GM12878 (cell line): ENCODE measurements around the gene VSIG10. TPM values are rescaled to one million over a fixed set of nuclear protein-coding genes. Genes with fewer than 3 reads are reported as not detected.

Experiments used
- ATAC-seq: fragments of 200-7000 bp; cut with Tn5 transposase; 3 replicates; pipeline ENCODE4 v1.9.1; 2020; ENCODE audit warnings: mild to moderate bottlenecking, moderate library complexity
- BruUV-seq: library from RNA; stranded (reverse); fragments of 400-500 nt; replicated peaks from 2 replicates; lab custom pipeline; 2021; lab: Mats Ljungman, UMichigan
- CTCF ChIA-PET: fragments of 300-600 bp; sonication (Branson Sonifier 250); formaldehyde crosslinking; extraction: SDS; loops from one replicate; lab custom pipeline; 2021; ENCODE audit warnings: inconsistent platforms; lab: Yijun Ruan, JAX
- POLR2A ChIA-PET: fragments of 350-600 bp; formaldehyde crosslinking; extraction: SDS; loops from one replicate; lab custom pipeline; 2021; ENCODE audit warnings: inconsistent platforms; lab: Charles Lee
- RAD21 ChIA-PET: fragments of 300-600 bp; sonication (Branson Sonifier 250); formaldehyde crosslinking; loops from one replicate; lab custom pipeline; 2023; ENCODE audit warnings: antibody characterized with exemption; ENCODE audit not compliant: unreplicated experiment; lab: Charles Lee
- SMC1A ChIA-PET: fragments of 300-600 bp; sonication (Branson Sonifier 250); formaldehyde crosslinking; loops from one replicate; lab custom pipeline; 2023; ENCODE audit not compliant: unreplicated experiment, uncharacterized antibody; lab: Charles Lee
- DNase-seq: peaks from one replicate; pipeline ENCODE4 v3.0.0-alpha.2; 2011; ENCODE audit warnings: low read depth, low spot score
- FAIRE-seq: peaks from 3 replicates; lab custom pipeline; 2011; peaks lifted over from hg19 to GRCh38; lab: Jason Lieb, UNC
- H2AFZ ChIP-seq: 2 replicates; pipeline ENCODE4 v1.6.0; 2011; ENCODE audit warnings: low read depth, low read length, control low read depth; ENCODE audit not compliant: control insufficient read depth
- H3K27ac ChIP-seq: 2 replicates; pipeline ENCODE4 v1.5.1; 2011; ENCODE audit warnings: control low read depth; ENCODE audit not compliant: control insufficient read depth, insufficient read depth
- H3K27me3 ChIP-seq, 2 experiments: replicated peaks in 1 of 2; 2 replicates each; pipeline versions ENCODE4 v1.6.0 to v1.6.1; 2011; ENCODE audit warnings: low read length in 1 of 2; ENCODE audit not compliant: control insufficient read depth in 2 of 2, insufficient read depth in 2 of 2
- H3K36me3 ChIP-seq, 2 experiments: 2 replicates each; pipeline ENCODE4 v1.5.1; 2011; ENCODE audit warnings: low read length in 1 of 2; ENCODE audit not compliant: control insufficient read depth in 2 of 2, insufficient read depth in 2 of 2
- H3K4me1 ChIP-seq: 2 replicates; pipeline ENCODE4 v1.6.1; 2011; ENCODE audit warnings: mild to moderate bottlenecking, low read length, moderate library complexity, mixed read lengths; ENCODE audit not compliant: control insufficient read depth, insufficient read depth
- H3K4me2 ChIP-seq: 2 replicates; pipeline ENCODE4 v1.6.0; 2011; ENCODE audit warnings: control low read depth; ENCODE audit not compliant: control insufficient read depth, insufficient read depth
- H3K4me3 ChIP-seq: fragments of 200-600 bp; sonication (generic); 2 replicates; pipeline ENCODE4 v1.5.1; 2016
- H3K79me2 ChIP-seq: 2 replicates; pipeline ENCODE4 v1.6.0; 2011; ENCODE audit warnings: low read length; ENCODE audit not compliant: control insufficient read depth, insufficient read depth
- H3K9ac ChIP-seq: 2 replicates; pipeline ENCODE4 v1.8.0; 2011; ENCODE audit warnings: low read length, control low read depth, mixed read lengths; ENCODE audit not compliant: control insufficient read depth, insufficient read depth
- H3K9me3 ChIP-seq: replicated peaks from 3 replicates; pipeline ENCODE4 v1.5.1; 2011; ENCODE audit warnings: mild to moderate bottlenecking, low read length; ENCODE audit not compliant: control insufficient read depth, insufficient read depth
- H4K20me1 ChIP-seq: 2 replicates; pipeline ENCODE4 v1.6.0; 2011; ENCODE audit not compliant: control insufficient read depth, insufficient read depth
- BCL11A ChIP-seq: IDR thresholded peaks from 2 replicates; pipeline ENCODE4 v1.6.1; 2011; ENCODE audit warnings: low read depth, low read length
- DPF2 ChIP-seq: fragments of 450-650 bp; IDR thresholded peaks from 2 replicates; pipeline ENCODE4 v1.6.1; 2017; ENCODE audit warnings: mild to moderate bottlenecking
- NFIC ChIP-seq: IDR thresholded peaks from 2 replicates; pipeline ENCODE4 v1.6.1; 2012; ENCODE audit warnings: low read depth, mild to moderate bottlenecking, inconsistent platforms, low read length, moderate library complexity
- NR2F1 ChIP-seq: fragments of 450-650 bp; conservative IDR thresholded peaks from 2 replicates; pipeline ENCODE4 v1.6.1; 2017; ENCODE audit warnings: mild to moderate bottlenecking
- RFX5 ChIP-seq: IDR thresholded peaks from 2 replicates; pipeline ENCODE4 v1.6.1; 2011; ENCODE audit warnings: low read depth, low read length, improper control_type of control experiment
- STAT3 ChIP-seq: IDR thresholded peaks from 2 replicates; pipeline ENCODE4 v1.6.1; 2011; ENCODE audit warnings: low read depth, low read length, improper control_type of control experiment
- WGBS: methylation state at CpG from one replicate; pipeline ENCODE4 v1.1.6; 2016; ENCODE audit warnings: low lambda C conversion rate; ENCODE audit not compliant: insufficient replicate concordance, insufficient coverage; ENCODE audit errors: missing lambda C conversion rate; 5-methylcytosine and 5-hydroxymethylcytosine counted together
- in situ Hi-C: fragments of 300-500 bp; cut with MboI; formaldehyde crosslinking; loops from 9 replicates; pipeline ENCODE4 v1.14.3; 2018; ENCODE audit warnings: mixed read lengths
- intact Hi-C: fragments of 100-400 bp; cut with micrococcal nuclease; formaldehyde crosslinking; loops from one replicate; pipeline ENCODE4 v1.14.2; 2022; ENCODE audit not compliant: unreplicated experiment
- polyA plus RNA-seq, 11 experiments: library from polyadenylated mRNA; depleted of rRNA in 4 of 11; unstranded in 6 of 11; stranded (reverse) in 5 of 11; fragments of >200 nt; fragmentation: Nextera tagmentation in 4 of 11; fragmentation: Illumina TruSeq in 1 of 11; extraction: Ambion mirVana in 4 of 11; extraction: Trizol in 1 of 11; gene quantifications; 1 replicate in 1 of 11; 2 replicates in 10 of 11; pipeline versions ENCODE4 v1.2.1 to v1.2.3, GENCODE V29; 2011 to 2016; ENCODE audit warnings: inconsistent platforms in 2 of 11, missing spikeins in 2 of 11, low read depth in 1 of 11
- total RNA-seq, 4 experiments: library from RNA; depleted of rRNA in 3 of 4; stranded (reverse); fragments of >200 nt in 3 of 4; fragmentation: Illumina TruSeq in 1 of 4; extraction: Trizol in 1 of 4; gene quantifications; 2 replicates each; pipeline versions ENCODE4 v1.2.1 to v1.2.3, GENCODE V29; 2013 to 2021
- TF ChIP-seq, protein P1 (sequence below): fragments of 450-650 bp; IDR thresholded peaks from 2 replicates; pipeline ENCODE4 v1.6.1; 2017; ENCODE audit warnings: mild to moderate bottlenecking, moderate library complexity
- TF ChIP-seq, protein P2 (sequence below): fragments of 450-650 bp; IDR thresholded peaks from 2 replicates; pipeline ENCODE4 v1.6.1; 2016; ENCODE audit warnings: mild to moderate bottlenecking, moderate library complexity, borderline replicate concordance
- TF ChIP-seq, protein P3 (sequence below): fragments of 450-650 bp; IDR thresholded peaks from 2 replicates; pipeline ENCODE4 v1.6.1; 2018; ENCODE audit warnings: mild to moderate bottlenecking, low read depth, moderate library complexity; ENCODE audit not compliant: partially characterized antibody

VSIG10 gene
- total and polyA plus RNA-seq, 10 of the 15 experiments (the other 5 are each of a cell fraction or from before 2014, with no cell fraction given), result 3.4 to 10.2 (median 5.8) TPM

DNA sequence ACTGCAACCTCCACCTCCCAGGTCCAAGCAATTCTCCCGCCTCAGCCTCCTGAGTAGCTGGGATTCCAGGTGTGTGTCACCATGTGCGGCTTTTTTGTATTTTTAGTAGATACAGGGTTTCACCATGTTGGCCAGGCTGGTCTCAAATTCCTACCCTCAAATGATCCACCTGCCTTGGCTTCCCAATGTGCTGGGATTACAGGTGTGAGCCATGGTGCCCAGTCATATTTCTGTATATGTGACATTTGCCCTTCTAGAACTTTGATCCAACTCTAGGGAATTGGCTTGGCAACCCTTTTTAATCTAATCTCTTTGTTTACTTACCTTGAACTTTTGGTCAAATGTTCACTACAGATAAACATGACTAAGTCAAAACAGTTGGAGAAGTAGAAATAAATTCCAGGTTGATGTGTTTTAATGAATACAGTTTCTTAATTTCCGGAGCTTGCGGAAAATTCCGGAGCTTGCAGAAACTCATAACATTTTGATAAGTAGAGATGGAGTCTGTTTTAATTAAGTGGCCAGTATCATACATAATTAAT, 20.6 kb upstream of the VSIG10 start:
- DNase-seq (no peak), ATAC-seq (no peak), FAIRE-seq (no peak)
- Histone ChIP-seq H3K36me3 (no peaks in the 10 kb centered on the region; a peak in 1 of 4 replicates), H3K9ac (no peak overlapping the region), H4K20me1 (no peaks in the 10 kb centered on the region), H3K4me1 (no peaks in the 10 kb centered on the region; the same call in 1 of the 2 replicates), H3K9me3 (no peaks in the 10 kb centered on the region; the same call in 2 of the 3 replicates), H3K4me2 (no peak overlapping the region), H3K79me2 (no peaks in the 10 kb centered on the region), H3K4me3 (no peak overlapping the region), H3K27ac (no peak overlapping the region), H3K27me3 (no peaks in the 10 kb centered on the region), H2AFZ (no peak overlapping the region)
- 100% methylated on average over 5 of the region's 5 CpGs for WGBS
- ChIA-PET CTCF (interaction anchor here (0.6 to 1.6 kb wide), 4 partner anchors 8 to 251 kb away, joined by 3 to 4 read pairs (median 3); partner anchors contain the start of gene PEBP1), RAD21 (interaction anchor here (1.3 kb wide), 1 partner anchor 251 kb away, joined by 4 read pairs; no protein-coding TSS in a partner anchor), POLR2A (interaction anchor here (0.8 kb wide), 1 partner anchor 19 kb away, joined by 3 read pairs; no protein-coding TSS in a partner anchor), SMC1A (interaction anchor here (0.5 to 1.6 kb wide), 4 partner anchors 45 to 251 kb away, joined by 3 to 8 read pairs (median 4); no protein-coding TSS in a partner anchor)
- in situ Hi-C loops, result loop anchor here (25.0 kb wide), 2 partner anchors 913 to 1413 kb away; no protein-coding TSS in a partner anchor
- no TSS peak for BruUV-seq
- intact Hi-C loops, result no loop called here
- TF ChIP-seq NFIC, result no peak
- TF ChIP-seq STAT3, result no peak
- no peak for TF ChIP-seq DPF2
- TF ChIP-seq, protein P1, sequence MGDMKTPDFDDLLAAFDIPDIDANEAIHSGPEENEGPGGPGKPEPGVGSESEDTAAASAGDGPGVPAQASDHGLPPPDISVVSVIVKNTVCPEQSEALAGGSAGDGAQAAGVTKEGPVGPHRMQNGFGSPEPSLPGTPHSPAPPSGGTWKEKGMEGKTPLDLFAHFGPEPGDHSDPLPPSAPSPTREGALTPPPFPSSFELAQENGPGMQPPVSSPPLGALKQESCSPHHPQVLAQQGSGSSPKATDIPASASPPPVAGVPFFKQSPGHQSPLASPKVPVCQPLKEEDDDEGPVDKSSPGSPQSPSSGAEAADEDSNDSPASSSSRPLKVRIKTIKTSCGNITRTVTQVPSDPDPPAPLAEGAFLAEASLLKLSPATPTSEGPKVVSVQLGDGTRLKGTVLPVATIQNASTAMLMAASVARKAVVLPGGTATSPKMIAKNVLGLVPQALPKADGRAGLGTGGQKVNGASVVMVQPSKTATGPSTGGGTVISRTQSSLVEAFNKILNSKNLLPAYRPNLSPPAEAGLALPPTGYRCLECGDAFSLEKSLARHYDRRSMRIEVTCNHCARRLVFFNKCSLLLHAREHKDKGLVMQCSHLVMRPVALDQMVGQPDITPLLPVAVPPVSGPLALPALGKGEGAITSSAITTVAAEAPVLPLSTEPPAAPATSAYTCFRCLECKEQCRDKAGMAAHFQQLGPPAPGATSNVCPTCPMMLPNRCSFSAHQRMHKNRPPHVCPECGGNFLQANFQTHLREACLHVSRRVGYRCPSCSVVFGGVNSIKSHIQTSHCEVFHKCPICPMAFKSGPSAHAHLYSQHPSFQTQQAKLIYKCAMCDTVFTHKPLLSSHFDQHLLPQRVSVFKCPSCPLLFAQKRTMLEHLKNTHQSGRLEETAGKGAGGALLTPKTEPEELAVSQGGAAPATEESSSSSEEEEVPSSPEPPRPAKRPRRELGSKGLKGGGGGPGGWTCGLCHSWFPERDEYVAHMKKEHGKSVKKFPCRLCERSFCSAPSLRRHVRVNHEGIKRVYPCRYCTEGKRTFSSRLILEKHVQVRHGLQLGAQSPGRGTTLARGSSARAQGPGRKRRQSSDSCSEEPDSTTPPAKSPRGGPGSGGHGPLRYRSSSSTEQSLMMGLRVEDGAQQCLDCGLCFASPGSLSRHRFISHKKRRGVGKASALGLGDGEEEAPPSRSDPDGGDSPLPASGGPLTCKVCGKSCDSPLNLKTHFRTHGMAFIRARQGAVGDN, result no peak
- TF ChIP-seq BCL11A, result no peak
- TF ChIP-seq NR2F1, result no peak
- TF ChIP-seq, protein P2, sequence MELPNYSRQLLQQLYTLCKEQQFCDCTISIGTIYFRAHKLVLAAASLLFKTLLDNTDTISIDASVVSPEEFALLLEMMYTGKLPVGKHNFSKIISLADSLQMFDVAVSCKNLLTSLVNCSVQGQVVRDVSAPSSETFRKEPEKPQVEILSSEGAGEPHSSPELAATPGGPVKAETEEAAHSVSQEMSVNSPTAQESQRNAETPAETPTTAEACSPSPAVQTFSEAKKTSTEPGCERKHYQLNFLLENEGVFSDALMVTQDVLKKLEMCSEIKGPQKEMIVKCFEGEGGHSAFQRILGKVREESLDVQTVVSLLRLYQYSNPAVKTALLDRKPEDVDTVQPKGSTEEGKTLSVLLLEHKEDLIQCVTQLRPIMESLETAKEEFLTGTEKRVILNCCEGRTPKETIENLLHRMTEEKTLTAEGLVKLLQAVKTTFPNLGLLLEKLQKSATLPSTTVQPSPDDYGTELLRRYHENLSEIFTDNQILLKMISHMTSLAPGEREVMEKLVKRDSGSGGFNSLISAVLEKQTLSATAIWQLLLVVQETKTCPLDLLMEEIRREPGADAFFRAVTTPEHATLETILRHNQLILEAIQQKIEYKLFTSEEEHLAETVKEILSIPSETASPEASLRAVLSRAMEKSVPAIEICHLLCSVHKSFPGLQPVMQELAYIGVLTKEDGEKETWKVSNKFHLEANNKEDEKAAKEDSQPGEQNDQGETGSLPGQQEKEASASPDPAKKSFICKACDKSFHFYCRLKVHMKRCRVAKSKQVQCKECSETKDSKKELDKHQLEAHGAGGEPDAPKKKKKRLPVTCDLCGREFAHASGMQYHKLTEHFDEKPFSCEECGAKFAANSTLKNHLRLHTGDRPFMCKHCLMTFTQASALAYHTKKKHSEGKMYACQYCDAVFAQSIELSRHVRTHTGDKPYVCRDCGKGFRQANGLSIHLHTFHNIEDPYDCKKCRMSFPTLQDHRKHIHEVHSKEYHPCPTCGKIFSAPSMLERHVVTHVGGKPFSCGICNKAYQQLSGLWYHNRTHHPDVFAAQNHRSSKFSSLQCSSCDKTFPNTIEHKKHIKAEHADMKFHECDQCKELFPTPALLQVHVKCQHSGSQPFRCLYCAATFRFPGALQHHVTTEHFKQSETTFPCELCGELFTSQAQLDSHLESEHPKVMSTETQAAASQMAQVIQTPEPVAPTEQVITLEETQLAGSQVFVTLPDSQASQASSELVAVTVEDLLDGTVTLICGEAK, result no peak
- TF ChIP-seq, protein P3, sequence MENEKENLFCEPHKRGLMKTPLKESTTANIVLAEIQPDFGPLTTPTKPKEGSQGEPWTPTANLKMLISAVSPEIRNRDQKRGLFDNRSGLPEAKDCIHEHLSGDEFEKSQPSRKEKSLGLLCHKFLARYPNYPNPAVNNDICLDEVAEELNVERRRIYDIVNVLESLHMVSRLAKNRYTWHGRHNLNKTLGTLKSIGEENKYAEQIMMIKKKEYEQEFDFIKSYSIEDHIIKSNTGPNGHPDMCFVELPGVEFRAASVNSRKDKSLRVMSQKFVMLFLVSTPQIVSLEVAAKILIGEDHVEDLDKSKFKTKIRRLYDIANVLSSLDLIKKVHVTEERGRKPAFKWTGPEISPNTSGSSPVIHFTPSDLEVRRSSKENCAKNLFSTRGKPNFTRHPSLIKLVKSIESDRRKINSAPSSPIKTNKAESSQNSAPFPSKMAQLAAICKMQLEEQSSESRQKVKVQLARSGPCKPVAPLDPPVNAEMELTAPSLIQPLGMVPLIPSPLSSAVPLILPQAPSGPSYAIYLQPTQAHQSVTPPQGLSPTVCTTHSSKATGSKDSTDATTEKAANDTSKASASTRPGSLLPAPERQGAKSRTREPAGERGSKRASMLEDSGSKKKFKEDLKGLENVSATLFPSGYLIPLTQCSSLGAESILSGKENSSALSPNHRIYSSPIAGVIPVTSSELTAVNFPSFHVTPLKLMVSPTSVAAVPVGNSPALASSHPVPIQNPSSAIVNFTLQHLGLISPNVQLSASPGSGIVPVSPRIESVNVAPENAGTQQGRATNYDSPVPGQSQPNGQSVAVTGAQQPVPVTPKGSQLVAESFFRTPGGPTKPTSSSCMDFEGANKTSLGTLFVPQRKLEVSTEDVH, result no peak
- no peak for TF ChIP-seq RFX5
